Hematopoietic multipotent progenitor cell treated with erythropoietin and hydrocortisone succinate and interleukin-3 and kit ligand, for 4 days (in vitro differentiated cells): ENCODE measurements around the gene HPSE2.
A peak's percentile ranks its signal among the peaks of the same experiment; 100 is the strongest.
"Not testable (repeated sequence)": the region's sequence is repeated elsewhere in the genome, so short reads cannot be mapped to it uniquely, and the experiment has no call there.

Source experiments
- DNase-seq: peaks from one replicate; pipeline ENCODE4 v3.0.0-alpha.2; 2015

The HPSE2 gene

DNA sequence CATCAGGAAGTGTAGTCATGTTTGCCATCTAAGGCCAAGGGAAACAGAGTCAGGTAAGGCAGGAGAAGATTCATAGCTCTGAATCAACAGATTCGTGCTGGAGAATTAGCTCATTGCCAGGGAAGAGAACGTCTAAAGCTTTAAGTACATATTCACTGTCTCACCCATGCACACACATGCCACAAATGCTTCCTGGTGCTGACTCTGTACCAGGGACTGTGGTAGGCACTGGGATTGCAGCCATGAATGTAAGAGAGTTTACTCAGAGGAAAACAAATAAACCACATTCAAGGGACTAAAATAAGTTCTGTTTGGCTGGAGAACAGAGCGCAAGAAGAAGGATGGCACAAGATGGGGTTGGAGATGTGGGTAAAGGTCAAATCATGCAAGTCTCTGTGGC, 699.1 kb downstream of the HPSE2 start:
- DNase-seq = no peak

DNA sequence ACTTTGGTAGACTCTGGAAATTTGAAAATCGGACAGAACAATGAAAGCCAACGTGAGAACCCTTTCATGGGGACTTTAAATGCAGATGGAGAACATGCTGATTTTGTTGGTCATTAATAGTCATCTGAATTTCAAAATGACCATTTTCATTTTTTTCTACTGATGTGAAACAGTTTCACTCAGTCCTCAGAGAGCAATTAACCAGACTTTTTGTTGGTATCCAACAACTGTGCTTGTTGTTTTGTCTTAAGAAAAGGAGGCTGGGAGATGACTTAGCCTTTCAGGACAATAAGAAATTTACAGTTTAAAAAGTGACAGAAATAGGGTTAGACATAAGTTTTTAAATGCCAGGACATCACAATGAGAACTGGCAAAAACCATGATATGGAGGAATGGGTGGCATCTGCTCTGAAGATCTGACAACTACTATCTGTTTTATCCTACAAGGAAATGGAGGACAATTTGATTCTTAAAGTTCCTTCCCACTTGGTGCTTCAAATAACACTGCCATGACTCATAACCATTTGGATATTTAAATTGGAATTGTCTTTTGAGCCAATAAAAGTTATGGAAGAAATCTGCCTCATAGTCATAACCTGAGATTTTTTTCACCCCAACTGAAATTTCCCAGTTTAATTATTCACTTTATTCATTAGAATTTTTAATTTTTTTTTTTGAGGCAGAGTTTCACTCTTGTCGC, 701.8 kb downstream of the HPSE2 start:
- no peak for DNase-seq

DNA sequence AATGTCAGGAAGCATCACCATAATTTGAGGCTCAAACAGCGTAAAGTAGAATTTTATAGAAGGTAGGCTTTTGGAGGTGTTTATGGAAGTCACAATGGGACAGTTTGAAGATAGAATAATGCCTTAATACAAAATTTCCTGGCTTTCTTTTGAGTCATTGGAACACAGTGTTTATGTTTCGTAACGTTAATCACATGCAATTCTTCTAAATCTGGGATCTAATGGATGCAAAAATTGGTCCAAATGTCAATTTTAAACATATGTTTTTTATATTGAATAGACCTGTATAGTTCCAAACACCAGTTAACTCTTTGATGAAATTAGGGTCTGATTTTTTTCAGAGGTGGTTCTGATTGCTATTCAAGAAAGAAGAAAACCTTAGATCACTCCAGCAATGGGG, 702.4 kb downstream of the HPSE2 start:
- DNase-seq = no peak

DNA sequence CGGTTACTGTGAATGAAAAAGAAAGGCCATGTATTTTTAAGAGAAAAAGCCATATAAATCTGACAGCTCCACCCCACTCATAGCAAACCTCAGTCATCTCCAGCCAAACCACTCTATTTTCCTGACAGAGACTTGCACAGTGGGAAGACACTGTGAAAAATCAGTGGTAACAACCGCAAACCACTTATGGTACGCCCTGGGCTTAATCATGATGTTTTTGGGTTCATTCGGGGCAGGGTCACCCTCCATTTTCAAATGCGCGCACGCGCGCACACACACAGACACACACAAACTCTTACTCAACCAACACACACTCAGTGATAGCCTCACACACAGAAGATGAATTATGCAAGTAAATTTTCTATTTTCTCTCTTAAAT, 706.9 kb downstream of the HPSE2 start:
- DNase-seq = no peak

DNA sequence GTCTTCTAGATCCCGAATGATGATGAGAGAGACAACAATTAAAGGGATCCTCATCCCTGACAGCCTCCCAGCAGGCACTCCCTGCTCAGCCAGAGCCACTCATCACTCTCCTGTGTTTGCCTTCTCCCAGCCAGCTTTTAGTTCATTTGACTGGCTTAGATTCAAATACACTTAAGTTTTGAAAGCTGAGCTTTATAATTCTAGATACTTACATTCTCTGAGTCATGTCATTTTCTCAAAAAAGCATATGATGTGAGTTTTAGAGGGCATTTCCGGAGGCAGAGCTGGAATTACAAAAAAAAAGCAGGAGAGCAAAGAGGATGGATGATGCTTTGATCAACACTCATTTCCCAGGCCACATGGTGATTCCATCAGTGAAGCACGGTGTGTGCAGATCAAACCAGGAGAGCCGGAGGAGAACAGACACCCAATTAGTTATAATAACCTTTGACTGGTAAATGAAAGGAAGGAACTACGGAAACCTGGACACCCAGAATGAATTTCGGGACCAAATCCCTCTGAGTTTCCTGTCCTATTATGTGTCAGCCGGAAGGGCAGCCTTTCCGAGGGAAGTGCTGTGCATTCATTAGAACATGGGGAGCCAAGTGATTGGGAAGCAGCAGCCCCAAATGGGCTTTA, 707.4 kb downstream of the HPSE2 start:
- no peak for DNase-seq

DNA sequence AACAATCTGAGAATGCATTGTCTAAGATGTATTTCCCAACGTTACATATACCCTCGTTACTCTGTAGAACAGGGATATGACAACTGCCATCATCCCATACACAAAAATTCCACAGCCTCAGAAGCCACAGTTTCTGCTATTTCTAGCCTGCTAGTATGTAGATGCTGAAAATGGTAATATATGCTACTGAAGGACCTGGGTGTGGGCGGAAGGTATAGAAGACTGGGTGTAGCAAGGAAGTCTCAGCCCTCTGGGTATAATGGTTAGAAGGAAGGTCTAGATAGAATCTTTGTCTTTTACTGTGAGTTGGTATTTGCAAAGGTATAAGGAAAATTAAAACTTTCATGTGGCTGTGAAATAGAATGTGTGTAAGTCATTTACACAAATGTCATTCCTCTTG, 709.7 kb downstream of the HPSE2 start:
- DNase-seq = no peak

DNA sequence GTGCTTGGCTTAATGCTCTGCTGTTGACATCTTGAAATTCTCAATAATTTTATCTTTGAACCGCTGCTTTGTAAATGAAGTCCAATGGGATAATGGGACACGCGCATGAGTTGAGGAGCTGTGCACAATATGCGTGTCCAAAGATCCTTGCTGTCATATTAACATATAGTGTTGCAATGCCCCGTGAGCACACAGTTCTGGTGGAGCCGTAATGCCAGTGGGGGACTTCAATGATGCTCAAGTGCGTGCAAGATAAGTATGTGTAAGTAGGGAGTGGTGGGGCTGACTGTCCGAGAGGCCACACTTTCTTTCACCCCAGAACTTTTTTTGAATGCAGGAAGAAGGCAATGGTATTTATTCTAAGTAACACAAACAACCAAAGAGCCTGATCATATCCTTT, 711.5 kb downstream of the HPSE2 start:
- no peak for DNase-seq

DNA sequence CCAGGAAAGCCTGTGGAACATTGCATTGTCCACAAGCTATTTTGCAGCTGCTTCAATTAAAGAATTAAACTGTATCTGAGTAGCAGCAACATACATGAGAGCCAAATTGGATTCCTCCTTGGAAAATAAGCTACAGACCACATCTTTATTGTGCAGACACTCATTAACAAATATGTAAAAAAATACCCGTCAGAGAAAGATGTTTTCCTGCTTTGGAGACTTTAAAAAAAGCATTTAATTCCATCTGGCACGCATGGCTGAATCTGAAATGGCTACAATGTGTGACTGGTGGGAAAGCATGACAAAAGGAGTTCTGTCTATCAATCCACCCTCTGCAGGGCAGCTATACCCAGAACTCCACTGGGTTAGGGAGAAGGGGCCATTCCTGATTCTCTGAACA, 715.8 kb downstream of the HPSE2 start:
- no peak for DNase-seq

DNA sequence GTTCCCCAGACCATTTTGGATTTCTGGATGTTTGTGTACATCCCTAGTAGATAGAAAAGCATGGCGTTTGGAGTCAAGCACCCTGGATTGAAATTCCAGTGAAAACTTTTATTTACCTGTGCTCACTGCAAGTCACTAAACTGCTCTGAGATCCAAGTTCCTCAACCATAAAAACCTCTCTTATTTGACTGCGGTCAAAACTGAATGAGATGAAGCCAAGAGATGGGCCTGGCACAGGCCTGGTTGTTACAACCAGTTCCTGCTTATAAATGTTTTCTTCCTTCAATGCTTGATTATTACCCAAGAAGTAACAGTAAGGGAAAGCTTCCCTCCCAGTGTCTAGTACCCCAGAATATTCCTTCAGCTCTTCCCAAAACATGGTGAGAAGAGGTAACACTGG, 718.0 kb downstream of the HPSE2 start:
- DNase-seq = no peak

DNA sequence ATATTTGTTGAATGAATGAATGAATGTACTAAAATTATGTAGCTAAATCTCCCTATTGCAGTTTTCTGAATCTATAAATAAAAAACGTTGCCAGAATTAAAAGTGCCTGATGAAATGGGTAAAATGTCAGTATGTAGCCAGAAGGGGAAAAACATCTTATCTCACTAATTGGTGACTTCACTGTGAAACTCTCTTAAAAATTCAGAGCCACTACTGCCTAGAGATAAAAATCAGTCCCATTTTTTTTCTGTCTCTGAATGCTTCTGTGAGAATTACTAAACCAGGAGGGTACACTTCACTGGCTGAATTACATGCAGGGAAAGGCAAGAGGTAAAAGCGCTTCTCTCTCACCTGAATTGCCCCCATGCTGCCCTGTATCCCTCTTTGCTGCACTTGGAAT, 719.3 kb downstream of the HPSE2 start:
- no peak for DNase-seq

DNA sequence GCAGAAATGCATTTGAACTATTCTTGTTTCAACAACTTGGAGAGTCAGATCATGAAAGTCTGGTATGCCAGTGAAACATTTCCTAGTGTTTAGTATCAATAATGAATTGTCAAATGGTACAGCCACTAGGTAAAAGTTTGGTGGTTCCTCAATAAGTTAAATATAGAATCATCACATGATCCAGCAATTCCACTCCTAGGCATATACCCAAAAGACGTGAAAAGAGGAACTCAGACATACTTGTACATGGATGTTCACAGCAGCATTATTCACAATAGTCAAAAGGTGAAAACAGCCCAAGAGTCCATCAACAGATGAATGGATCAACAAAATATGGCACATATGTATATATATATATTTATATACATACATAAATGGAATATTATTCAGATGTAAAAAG, 721.9 kb downstream of the HPSE2 start:
- peak; percentile 21 for DNase-seq

DNA sequence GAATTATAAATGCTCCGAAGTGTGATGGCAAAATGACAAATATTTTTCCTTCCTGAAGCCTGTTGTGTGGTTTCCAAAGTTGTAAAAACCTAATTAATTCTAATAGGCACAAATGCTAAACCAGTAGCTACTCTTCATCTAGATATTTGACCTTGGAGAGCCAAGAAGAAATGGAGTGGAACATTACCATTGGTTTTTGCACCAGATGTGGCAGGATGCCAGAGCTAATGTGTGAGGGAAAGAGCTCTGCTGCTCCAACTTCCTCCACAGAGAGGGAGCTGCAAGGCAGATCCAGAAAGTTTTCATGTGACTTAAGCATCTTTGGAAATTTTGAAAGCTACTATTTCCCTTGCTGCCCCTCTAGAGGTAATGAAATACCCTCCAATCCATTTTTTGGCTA, 723.8 kb downstream of the HPSE2 start:
- no peak for DNase-seq

DNA sequence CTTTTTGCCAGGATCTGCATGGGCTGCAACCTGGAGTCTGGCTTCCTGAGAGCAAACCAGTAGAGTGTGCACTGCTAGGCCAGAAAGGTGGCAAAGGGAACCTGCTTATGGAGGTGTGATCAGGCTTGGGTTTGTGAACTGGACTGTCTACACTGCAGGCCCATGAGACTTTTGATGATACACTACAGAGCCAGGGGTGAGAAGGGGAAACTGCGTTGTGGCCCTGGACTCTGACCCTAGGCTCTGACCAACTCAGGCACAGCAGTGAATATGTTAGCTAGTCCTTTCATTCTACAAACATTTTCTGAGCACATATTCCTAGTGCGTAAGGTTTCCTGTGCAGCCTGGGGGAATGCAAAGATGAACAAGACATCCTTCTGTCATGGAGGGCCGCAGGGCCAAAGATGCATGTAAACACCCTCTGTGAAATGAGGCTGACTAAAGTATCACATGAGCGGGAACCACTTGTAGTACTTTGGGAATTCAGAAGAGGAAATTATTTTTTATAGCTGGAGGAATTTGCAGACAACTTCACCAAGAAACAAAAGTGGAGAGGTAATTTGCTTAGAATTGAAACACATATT, 725.1 kb downstream of the HPSE2 start:
- DNase-seq = no peak

DNA sequence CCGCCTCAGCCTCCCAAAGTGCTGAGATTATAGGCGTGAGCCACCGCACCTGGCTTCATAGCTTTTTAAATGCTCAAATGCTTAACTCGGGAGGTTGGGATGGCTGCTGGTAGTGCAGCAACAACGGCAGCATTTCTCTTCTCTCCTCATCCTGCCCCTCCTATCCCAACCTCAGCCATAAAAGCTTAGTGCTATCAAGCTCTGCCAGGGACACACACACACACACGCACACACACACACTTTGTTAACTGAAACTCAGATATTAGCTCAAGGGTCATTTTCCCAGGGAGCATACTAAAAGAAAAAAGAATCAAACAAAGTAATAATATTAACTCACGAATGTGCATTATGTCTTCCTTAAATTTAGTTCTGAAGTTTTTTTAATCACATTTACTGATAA, 725.9 kb downstream of the HPSE2 start:
- DNase-seq = no peak

DNA sequence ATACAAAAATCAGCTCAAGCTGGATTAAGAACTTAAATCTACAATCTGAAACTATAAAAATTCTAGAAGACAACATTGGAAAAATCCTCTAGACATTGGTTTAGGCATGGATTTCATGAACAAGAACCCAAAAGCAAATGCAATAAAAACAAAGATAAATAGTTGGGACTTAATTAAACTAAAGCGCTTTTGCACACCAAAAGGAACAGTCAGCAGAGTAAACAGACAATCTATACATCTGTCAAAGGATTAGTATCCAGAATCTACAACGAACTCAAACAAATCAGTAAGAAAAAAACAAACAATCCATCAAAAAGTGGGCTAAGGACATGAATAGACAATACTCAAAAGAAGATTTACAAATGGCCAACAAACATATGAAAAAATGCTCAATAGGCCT, 733.1 kb downstream of the HPSE2 start:
- not testable (repeated sequence) for DNase-seq

DNA sequence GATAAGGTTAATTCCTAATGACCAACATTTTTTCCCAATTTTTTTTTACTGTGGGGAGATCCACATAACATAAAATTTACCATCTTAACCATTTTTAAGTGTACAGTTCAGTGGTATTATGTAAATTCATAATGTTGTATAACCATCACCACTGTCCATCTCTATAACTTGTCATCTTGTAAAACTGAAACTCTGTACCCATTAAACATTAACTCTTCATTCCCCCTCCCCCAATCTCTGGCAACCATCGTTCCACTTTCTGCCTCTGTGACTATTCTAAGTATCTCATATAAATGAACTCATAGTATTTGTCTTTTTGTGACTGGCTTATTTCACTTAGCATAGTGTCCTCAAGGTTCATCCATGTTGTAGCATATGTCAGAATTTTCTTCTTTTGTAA, 742.9 kb downstream of the HPSE2 start:
- DNase-seq = no peak

DNA sequence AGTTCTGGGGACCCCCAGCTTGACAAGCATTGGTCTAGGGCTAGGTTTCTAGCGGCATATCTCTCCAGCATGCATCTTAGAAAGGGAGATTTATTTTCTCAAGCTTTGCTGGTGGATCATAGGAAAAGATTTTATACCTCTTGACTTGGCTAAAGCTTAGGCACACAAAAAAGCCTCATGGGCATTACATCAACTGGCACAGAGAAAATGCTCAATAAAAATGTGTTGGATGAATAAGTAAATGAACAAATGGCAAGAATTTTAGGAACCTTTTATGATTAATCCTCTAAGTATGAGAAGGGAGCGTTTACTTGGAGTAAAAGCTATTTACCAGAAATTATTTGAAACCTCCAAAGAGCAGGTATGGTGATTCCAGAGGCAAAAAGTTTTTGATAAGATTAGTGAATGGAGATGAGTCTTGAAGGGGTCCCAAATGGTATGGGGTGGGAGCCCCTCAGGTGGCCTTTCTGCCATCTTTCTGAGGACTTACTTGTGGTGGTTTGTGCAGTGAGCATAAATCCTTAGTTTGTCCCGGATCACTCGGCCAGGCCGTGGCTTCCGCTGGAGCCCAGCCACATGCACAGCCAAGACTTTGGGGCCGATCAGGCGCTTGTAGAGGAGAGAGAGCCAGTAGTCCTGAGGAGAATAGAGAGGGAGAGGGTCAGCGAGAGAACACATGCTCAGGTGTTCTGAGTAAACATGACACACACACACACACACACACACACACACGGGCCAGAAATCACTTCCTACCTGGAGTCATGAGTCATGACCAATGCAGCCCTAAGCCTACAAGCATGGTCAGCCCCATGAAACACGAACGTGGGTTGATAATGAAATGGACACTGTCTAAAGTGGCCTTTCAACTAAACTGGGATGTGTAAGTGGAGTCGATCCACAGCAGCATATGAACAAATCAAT, 745.8 kb downstream of the HPSE2 start:
- no peak for DNase-seq

DNA sequence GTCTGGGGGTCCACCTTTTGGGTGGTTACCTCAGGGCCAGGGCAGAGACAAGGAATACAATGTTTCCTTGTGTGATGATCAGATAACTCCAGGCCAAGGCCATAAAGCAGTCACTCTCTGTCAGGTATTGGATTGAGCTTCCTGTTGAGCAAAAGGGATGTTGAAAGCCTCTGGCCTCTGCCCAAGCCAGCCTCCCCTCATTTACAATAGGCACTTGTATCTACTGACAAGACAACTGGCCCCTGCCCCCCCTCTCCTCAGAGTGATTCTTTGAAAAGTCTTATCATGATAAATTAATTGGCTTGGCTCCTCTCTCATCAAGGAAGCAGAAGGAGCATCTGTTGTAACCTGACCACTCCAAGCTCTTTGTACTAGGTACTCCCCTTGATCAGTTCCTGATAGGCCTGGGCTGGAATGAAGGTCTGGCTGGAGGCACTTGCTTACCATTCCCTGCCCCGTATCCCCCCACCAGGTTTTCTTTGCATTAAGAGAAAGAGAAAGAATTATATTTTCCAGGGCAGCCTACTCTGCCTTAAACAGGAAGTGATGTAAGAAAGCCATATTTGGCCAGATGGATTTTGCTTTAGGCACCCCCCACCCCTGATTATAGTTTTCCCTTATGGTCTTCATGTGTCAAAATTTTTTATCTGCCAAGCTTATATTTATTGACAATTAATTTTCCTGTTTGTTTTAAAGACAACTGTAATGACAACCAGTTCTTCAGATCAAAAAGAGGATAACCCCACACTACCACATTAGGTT, 746.8 kb downstream of the HPSE2 start:
- peak; percentile 37 for DNase-seq

DNA sequence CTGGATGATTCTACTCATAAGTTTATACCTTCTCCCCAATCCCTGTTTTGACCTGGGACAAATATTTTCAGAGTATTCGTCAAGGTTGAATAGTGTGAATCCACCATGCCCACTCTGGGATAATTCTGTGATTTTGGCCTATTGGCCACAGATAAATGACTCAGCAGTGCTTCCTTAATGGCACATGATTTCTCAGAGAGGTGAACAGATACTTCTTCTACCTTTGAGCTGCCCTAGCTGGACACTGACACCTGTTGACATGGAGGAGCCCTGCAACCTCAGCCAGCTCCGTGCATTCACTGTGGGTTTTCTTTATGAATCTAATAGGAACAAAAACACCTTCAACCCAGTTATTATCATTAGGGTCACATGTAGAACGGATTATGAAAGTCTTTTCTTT, 748.0 kb downstream of the HPSE2 start:
- no peak for DNase-seq

DNA sequence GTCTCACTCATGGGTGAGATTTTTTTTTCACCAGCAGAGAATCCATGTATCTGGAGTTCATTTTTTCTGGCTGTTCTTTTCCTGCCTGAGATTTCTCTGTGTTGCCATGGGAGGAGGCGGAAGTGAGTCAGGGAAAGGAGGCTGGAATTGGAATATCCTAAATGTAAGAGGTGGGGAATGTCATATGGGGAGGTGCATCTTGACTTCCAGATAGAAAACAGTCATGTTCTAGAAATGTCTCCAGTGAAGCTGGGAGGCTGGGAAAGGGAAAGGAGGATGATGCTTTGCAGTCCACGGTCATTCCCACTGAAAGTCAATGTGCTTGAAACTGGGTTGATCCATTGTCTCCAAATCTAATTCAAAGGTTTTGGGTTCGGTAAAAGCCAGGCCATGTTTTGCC, 749.2 kb downstream of the HPSE2 start:
- no peak for DNase-seq

DNA sequence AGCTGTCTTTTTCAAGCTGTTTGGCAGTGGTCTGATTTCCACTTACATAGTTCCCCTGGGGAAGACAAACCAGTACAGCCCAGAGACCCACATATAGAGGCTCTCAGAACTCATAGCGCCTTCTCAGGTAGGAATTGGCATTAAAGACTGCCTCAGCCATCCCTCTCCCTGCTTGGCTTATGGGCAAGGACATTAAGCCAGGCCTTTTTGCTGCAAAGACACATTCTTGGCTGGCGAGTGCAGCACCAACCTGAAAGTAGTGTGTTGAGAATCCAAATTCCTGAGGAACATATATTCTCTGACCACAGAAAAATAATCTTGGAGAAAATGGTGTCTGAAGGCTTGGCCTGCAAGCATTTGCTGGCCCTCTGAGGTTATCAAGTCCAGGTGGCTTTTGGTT, 749.7 kb downstream of the HPSE2 start:
- DNase-seq = no peak

DNA sequence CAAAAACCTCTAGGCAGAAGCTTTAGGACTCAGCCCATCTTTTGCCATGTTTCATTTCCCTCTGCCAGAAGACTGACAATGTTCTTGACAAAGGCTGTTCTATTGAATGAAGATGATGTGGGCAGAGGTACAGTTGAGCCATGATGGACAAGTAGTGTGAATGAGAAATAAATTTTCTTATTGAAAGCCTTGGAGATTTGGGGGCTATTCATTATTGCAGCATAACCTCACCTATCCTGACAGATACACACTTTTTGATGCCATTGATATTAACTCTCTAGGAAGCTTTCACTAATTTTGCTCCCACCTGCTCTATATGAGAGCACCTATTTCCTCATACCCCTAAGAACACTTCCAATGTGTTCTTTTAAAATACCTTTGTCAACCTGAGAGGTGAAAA, 752.0 kb downstream of the HPSE2 start:
- no peak for DNase-seq

DNA sequence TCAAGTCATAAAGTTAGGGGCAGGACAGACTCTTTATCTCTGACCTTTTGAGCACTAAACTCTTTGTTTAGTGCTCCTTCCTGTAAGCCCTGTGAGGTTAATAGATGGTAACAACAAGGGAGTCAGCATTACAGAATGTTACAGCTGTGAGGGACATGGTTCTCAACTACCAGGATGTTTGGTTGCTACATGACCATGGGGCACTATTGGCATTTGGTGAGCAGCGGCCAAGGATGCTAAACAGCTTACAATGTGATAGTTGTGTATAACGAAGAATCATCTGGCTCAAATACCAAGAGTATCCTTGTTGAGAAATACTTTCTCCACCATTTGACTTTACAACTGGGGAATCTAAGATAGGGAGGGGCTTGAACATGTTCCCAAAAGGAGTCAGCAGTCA, 753.6 kb downstream of the HPSE2 start:
- DNase-seq = no peak
